Right forelimb (tissue), 1 donor: ENCODE data around the gene POPDC3.

Experiments
- DNase-seq: peaks from one replicate; pipeline ENCODE4 v3.0.0-alpha.2; 2018

The POPDC3 gene

GRCh38 chr6:105138141-105138540 lies 41.7 kb downstream of the POPDC3 start:
- no peak for DNase-seq

- DNase-seq: no peak
These were observed 42.4 kb downstream of the POPDC3 start for GRCh38 chr6:105137388-105137787.

GRCh38 chr6:105136431-105137350 lies 43.1 kb downstream of the POPDC3 start:
- peak; percentile 79 for DNase-seq

GRCh38 chr6:105135907-105136430 lies 43.8 kb downstream of the POPDC3 start:
- no peak for DNase-seq

- no peak for DNase-seq
These were observed 44.8 kb downstream of the POPDC3 start for GRCh38 chr6:105135056-105135455.

GRCh38 chr6:105122717-105123116 lies 57.1 kb downstream of the POPDC3 start:
- DNase-seq: no peak

- no peak for DNase-seq
These were observed 57.8 kb downstream of the POPDC3 start for GRCh38 chr6:105121981-105122380.

- no peak for DNase-seq
These were observed 59.2 kb downstream of the POPDC3 start for GRCh38 chr6:105120570-105120969.

- no peak for DNase-seq
These were observed 63.7 kb downstream of the POPDC3 start for GRCh38 chr6:105116150-105116549.

GRCh38 chr6:105113422-105113821 lies 66.4 kb downstream of the POPDC3 start:
- DNase-seq: no peak

GRCh38 chr6:105112577-105112976 lies 67.2 kb downstream of the POPDC3 start:
- DNase-seq: no peak

GRCh38 chr6:105111871-105112270 lies 67.9 kb downstream of the POPDC3 start:
- no peak for DNase-seq

- DNase-seq: no peak
These were observed 68.7 kb downstream of the POPDC3 start for GRCh38 chr6:105111105-105111504.

- no peak for DNase-seq
These were observed 69.6 kb downstream of the POPDC3 start for GRCh38 chr6:105109955-105110895.

GRCh38 chr6:105108631-105109262 lies 71.1 kb downstream of the POPDC3 start:
- DNase-seq: no peak
